WI38 (cell line): ENCODE measurements around the gene ACO2.
"Not testable (repeated sequence)": the region's sequence is repeated elsewhere in the genome, so short reads cannot be mapped to it uniquely, and the experiment has no call there.

ENCODE experiments used
- H3K4me3 ChIP-seq: 2 replicates; pipeline ENCODE4 v1.5.1; 2011; ENCODE audit warnings: low read depth, mild to moderate bottlenecking, control low read depth, low read length
- TF ChIP-seq, protein P1 (sequence below): IDR thresholded peaks from 2 replicates; pipeline ENCODE4 v1.5.1; 2012; ENCODE audit warnings: low read depth, mild to moderate bottlenecking, control low read depth, low read length

Gene ACO2

GRCh38 chr22:41459431-41459830 is 9.5 kb upstream of the ACO2 start:
- TF ChIP-seq, protein P1, sequence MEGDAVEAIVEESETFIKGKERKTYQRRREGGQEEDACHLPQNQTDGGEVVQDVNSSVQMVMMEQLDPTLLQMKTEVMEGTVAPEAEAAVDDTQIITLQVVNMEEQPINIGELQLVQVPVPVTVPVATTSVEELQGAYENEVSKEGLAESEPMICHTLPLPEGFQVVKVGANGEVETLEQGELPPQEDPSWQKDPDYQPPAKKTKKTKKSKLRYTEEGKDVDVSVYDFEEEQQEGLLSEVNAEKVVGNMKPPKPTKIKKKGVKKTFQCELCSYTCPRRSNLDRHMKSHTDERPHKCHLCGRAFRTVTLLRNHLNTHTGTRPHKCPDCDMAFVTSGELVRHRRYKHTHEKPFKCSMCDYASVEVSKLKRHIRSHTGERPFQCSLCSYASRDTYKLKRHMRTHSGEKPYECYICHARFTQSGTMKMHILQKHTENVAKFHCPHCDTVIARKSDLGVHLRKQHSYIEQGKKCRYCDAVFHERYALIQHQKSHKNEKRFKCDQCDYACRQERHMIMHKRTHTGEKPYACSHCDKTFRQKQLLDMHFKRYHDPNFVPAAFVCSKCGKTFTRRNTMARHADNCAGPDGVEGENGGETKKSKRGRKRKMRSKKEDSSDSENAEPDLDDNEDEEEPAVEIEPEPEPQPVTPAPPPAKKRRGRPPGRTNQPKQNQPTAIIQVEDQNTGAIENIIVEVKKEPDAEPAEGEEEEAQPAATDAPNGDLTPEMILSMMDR = no peak
- H3K4me3 ChIP-seq = no peak overlapping the region

GRCh38 chr22:41460071-41460470 is 8.8 kb upstream of the ACO2 start:
- not testable (repeated sequence) for H3K4me3 ChIP-seq

DNA sequence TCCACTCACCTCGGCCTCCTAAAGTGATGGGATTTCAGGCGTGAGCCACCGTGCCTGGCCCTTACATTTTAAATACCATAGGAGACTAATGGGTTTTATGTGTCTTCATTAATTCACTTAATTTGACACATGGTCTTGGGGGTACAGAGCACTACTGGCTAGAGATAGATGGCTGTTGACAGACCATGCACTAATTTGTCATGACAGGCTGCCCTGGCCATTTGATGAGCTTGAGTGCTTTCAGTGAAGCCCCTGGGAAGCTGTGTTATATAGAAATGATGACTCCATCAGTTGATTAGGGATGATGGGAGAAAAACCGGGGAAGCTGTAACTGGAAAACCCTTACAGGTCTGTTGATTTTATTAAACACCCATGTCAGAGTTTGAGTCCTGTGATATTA is 7.0 kb upstream of the ACO2 start:
- H3K4me3 ChIP-seq = no peak overlapping the region
- TF ChIP-seq, protein P1 = no peak

DNA sequence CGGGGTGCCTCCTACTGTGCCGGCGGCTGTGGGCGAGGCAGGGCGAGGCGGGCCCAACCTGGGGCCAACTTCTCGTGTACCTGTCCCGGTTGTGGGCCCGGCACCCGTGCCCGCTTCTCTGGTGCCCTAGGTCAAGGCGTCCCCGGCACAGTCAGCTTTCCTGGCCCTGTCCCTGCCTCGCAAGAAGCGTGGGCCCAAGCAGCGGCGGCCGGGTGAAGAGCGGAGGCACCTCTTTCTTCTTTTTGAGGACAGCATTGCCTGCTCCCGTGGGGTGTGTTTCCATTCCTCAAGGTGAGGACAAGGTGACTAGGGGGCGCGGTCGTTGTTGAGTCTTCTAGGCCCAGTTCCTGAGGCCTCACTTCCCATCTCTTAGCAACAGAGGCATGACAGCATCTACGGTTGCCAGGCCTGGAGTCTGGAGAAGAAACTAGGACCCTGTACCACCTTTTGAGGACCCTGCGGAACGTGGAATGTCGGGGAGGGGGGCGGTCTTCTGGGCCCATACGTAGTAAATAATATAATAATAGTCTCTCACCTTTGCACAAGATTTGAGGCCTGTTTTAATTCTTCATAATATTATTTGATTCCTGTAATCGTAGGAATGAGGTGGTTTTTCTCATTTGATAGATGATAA is 418 bp downstream of the ACO2 start:
- H3K4me3 ChIP-seq = peak overlapping the region; percentile 98
- TF ChIP-seq, protein P1 = no peak

- no peak overlapping the region for H3K4me3 ChIP-seq
- TF ChIP-seq, protein P1 = no peak
These were observed 2.0 kb downstream of the ACO2 start for GRCh38 chr22:41470886-41471285.

DNA sequence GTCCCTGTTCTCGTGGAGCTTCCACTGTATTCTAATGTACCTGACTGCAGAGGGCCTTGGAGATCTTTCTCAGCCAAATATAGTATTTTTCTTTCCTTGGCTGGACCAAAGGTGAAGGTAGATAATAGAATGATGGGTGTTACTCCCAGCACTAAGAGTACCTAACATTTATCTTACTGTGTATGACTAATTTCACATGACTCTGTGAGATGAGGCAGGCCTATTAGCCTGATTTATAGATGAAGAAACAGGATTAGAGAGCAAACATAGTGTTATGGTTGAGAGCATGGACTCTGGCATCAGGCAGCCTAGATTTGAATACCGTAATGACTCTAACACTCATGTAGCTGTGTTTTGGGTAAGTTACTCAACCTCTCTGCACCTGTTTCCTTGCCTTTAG is 2.7 kb downstream of the ACO2 start:
- no peak overlapping the region for H3K4me3 ChIP-seq
- TF ChIP-seq, protein P1 = no peak

DNA sequence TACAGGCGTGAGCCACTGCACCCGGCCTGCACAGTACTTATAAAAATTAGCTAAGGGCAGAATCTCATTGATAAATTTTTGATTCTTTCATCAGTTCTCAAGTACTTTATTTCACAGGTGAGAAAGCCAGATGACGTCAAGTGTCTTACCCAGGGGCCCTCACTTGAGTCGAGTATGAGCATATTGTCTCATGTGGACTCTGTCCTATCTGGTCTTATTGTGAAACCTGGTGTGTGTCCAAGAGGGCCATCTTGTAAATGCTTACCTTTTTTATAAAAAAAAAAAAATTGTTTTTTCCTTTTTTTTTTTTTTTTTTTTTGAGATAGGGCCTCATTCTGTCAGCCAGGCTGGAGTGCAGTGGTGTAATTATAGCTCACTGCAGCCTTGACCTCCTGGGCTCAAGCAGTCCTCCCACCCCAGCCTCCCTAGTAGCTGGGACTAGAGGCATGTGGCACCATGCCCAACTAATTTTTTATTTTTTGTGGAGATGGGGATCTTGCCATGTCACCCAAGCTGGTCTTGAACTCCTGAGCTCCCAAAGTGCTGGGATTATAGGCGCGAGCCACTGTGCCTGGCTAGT is 6.0 kb downstream of the ACO2 start:
- TF ChIP-seq, protein P1 = no peak
- no peak overlapping the region for H3K4me3 ChIP-seq

DNA sequence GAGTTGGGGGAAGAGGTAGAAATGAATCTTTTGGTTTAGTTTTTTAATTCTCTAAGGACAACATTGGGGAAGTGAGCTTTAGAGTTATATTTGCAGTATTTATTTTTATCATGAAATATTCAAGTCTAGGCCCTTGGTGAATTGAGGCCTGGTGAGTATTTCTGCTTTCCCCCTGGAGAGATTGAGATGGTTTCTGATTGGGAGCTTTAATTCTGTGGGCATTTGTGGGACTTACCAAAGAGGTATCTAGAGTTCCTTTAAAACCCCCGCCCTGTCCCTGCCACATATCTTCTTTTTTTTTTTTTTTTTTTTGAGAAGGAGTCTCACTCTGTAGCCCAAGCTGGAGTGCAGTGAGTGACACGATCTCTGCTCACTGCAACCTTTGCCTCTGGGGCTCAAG is 9.6 kb downstream of the ACO2 start:
- TF ChIP-seq, protein P1 = no peak
- no peak overlapping the region for H3K4me3 ChIP-seq
